Activated T-helper 1 cell treated with anti-CD3 and anti-CD28 coated beads, Interleukin-12 subunit alpha, Interleukin-12 subunit beta, Interleukin-2, Interleukin-4 antibody, amounts not matched to agents 30 ng/mL and 10 ng/mL and 1 ng/mL, durations not matched to agents 14 hours and 24 hours and 36 hours (primary cell): ENCODE results near the gene TREML2. TPM values are rescaled to one million over a fixed set of nuclear protein-coding genes. Genes with fewer than 3 reads are reported as not detected.

Experiments
- DNase-seq: peaks from one replicate; pipeline ENCODE4 v3.0.0; 2021; ENCODE audit warnings: low spot score
- H3K27ac Mint-ChIP-seq: one replicate; pipeline ENCODE4 v1.8.0; 2021; ENCODE audit warnings: mild to moderate bottlenecking, mixed read lengths
- H3K27me3 Mint-ChIP-seq: one replicate; pipeline ENCODE4 v1.8.0; 2022; ENCODE audit warnings: mild to moderate bottlenecking, moderate library complexity, mixed read lengths; ENCODE audit not compliant: insufficient read depth
- H3K36me3 Mint-ChIP-seq: one replicate; pipeline ENCODE4 v1.8.0; 2021; ENCODE audit warnings: low read depth, mixed read lengths
- H3K4me1 Mint-ChIP-seq: one replicate; pipeline ENCODE4 v1.8.0; 2021; ENCODE audit warnings: low read depth, mixed read lengths
- H3K4me3 Mint-ChIP-seq: one replicate; pipeline ENCODE4 v1.8.0; 2021; ENCODE audit warnings: mild to moderate bottlenecking, moderate library complexity, mixed read lengths
- H3K9me3 Mint-ChIP-seq: one replicate; pipeline ENCODE4 v1.8.0; 2021; ENCODE audit warnings: mixed read lengths
- intact Hi-C: fragments of 100-400 bp; cut with micrococcal nuclease; formaldehyde crosslinking; loops from one replicate; pipeline ENCODE4 v1.15.1; 2024
- total RNA-seq: library from RNA; stranded (reverse); gene quantifications from 2 replicates; pipeline ENCODE4 v1.2.3, GENCODE V29; 2022

TREML2 gene
- total RNA-seq, 1 donor from 2014 or later = 4.9 TPM

- Mint-ChIP-seq H3K27me3 (peaks cover 14% of the 10 kb centered on the region), H3K27ac (no peak overlapping the region), H3K4me3 (no peak overlapping the region), H3K9me3 (no peaks in the 10 kb centered on the region), H3K4me1 (no peaks in the 10 kb centered on the region), H3K36me3 (no peaks in the 10 kb centered on the region)
- intact Hi-C loops = no loop called here
- no peak for DNase-seq
Observed at GRCh38 chr6:41226752-41227151, 25.8 kb upstream of the TREML2 start.

GRCh38 chr6:41224800-41225199 is 23.9 kb upstream of the TREML2 start:
- peaks cover 7% of the 10 kb centered on the region for H3K27me3 Mint-ChIP-seq
- no peaks in the 10 kb centered on the region for H3K4me1 Mint-ChIP-seq
- intact Hi-C loops = no loop called here
- no peak overlapping the region for H3K27ac Mint-ChIP-seq
- H3K9me3 Mint-ChIP-seq = peaks cover 4% of the 10 kb centered on the region
- H3K4me3 Mint-ChIP-seq = no peak overlapping the region
- no peaks in the 10 kb centered on the region for H3K36me3 Mint-ChIP-seq
- no peak for DNase-seq

DNA sequence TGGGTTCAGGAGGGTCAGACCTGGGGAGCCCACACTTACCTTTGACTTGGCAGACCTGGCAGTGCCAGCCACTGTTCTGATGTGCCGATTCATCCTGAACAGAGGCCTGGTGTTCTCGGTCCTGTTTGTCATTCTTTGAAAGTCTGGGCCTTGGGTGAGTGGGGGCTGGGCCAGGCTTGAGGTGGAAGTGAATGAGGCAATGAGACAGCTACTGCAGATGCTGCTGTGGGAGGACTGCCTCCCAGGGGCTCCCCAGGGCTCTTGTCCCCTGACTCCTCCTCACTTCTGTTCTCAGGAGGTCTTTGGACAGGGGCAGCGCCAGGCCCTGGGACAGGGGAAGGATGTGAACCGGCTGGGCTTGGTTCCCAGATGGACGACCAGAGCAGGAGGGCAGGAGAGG is 21.6 kb upstream of the TREML2 start:
- Mint-ChIP-seq H3K4me3 (no peak overlapping the region), H3K36me3 (no peaks in the 10 kb centered on the region), H3K4me1 (no peaks in the 10 kb centered on the region), H3K27me3 (peaks cover 7% of the 10 kb centered on the region), H3K9me3 (peaks cover 8% of the 10 kb centered on the region), H3K27ac (no peak overlapping the region)
- intact Hi-C loops = no loop called here
- DNase-seq = no peak

- H3K4me3 Mint-ChIP-seq = no peak overlapping the region
- no peak overlapping the region for H3K27ac Mint-ChIP-seq
- H3K36me3 Mint-ChIP-seq = no peaks in the 10 kb centered on the region
- no peak for DNase-seq
- peaks cover 8% of the 10 kb centered on the region for H3K9me3 Mint-ChIP-seq
- no peaks in the 10 kb centered on the region for H3K4me1 Mint-ChIP-seq
- H3K27me3 Mint-ChIP-seq = peaks cover 7% of the 10 kb centered on the region
- intact Hi-C loops = no loop called here
Observed at GRCh38 chr6:41222045-41222444, 21.1 kb upstream of the TREML2 start.

GRCh38 chr6:41216616-41217015 is 15.7 kb upstream of the TREML2 start:
- H3K36me3 Mint-ChIP-seq = no peaks in the 10 kb centered on the region
- H3K9me3 Mint-ChIP-seq = peaks cover 22% of the 10 kb centered on the region
- H3K27me3 Mint-ChIP-seq = peaks cover 11% of the 10 kb centered on the region
- DNase-seq = no peak
- intact Hi-C loops = no loop called here
- no peak overlapping the region for H3K27ac Mint-ChIP-seq
- H3K4me1 Mint-ChIP-seq = no peaks in the 10 kb centered on the region
- H3K4me3 Mint-ChIP-seq = no peak overlapping the region

DNA sequence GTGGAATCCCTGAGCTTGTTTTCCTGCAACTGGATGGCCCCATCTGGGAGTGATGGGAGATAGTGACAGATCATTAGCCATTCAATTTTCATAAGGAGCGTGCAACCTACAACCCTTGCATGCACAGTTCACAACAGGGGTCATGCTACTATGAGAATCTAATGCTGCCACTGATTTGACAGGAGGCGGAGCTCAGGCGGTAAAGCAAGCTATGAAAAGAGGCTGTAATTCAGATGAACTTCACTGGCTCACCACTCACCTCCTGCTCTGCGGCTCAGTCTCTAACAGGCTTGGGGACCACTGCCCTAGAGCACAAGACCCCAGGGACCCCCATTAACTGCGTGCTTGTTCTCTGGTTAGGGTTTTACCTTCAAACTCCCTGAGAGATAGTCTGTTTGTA is 14.8 kb upstream of the TREML2 start:
- no peak for DNase-seq
- Mint-ChIP-seq H3K27me3 (peaks cover 13% of the 10 kb centered on the region), H3K27ac (no peak overlapping the region), H3K4me3 (no peak overlapping the region), H3K4me1 (no peaks in the 10 kb centered on the region), H3K36me3 (no peaks in the 10 kb centered on the region), H3K9me3 (peaks cover 22% of the 10 kb centered on the region)
- intact Hi-C loops = no loop called here

DNA sequence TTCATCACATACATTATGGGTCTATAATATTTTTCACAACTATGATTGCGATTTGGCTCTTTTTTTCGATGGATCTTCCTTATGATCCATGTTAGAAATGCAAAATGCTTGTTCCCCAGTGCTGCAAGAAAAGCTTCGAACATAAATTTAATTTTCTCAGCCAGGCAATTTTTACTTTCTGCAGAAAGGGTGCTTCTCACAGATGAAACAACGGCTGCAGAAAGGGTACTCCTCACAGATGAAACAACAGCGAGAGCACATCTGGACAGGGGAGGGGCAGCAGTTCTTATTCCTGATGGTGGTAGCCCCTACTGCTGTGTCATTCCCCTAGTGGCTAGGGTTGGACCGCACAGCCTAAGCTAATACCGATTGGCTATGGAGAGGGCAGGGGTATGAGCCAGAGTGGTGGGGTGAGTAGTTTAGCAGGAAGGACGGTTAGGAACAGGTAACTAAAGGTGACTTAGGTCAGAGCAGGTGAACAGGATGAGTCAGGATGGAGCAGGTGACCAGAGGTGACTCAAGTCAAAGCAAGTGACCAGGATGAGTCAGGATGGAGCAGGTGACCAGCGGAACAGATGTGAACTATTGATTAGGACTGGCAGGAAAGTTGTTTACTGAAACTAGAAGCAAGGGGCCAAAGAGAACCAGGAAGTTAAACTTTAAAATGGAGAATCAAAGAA is 13.8 kb upstream of the TREML2 start:
- peaks cover 18% of the 10 kb centered on the region for H3K9me3 Mint-ChIP-seq
- H3K27ac Mint-ChIP-seq = no peak overlapping the region
- no peaks in the 10 kb centered on the region for H3K36me3 Mint-ChIP-seq
- no peak overlapping the region for H3K4me3 Mint-ChIP-seq
- H3K4me1 Mint-ChIP-seq = no peaks in the 10 kb centered on the region
- no peak for DNase-seq
- intact Hi-C loops = no loop called here
- peaks cover 14% of the 10 kb centered on the region for H3K27me3 Mint-ChIP-seq

DNA sequence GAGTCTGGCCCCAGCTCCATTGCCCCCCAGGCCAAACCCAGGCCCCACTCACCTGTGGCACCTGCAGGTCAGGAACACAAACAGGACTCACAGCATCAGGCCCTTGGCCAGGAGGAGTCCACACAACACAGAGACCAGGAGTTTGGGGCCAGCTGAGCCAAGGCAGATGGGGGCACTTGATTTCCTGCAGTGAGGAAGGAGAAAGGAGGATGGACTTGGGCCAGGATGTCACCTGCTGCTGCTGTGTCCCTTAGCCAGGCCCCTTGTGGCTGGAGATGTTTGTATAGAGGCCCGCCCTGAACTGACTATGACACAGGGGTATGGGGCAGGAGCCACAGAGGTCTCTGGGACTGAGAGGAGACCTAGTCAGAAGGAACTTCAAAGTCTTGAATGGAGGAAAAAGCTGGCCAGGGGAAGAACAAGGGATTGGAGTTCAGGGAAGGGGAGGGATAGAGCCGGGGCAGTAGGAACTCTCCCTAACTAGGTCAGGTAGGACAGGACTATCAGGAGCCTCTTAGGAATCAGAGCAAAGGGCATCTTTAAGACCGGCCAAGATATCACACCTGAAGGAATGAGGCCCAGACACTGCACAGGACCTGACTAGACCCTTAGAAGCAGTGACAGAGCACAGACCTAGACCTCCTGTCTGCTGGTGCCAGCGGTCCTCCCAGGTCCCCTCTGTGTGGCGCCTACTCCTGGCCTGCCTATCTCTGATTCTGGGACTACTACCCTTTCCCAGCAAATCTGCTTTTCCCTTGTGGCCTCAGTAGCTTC is 8.8 kb upstream of the TREML2 start:
- Mint-ChIP-seq H3K4me1 (peaks cover 14% of the 10 kb centered on the region), H3K36me3 (peaks cover 8% of the 10 kb centered on the region), H3K9me3 (peaks cover 21% of the 10 kb centered on the region), H3K4me3 (no peak overlapping the region), H3K27ac (no peak overlapping the region), H3K27me3 (peaks cover 14% of the 10 kb centered on the region)
- no peak for DNase-seq
- intact Hi-C loops = no loop called here

GRCh38 chr6:41208439-41209106 is 7.6 kb upstream of the TREML2 start:
- DNase-seq = no peak
- peaks cover 10% of the 10 kb centered on the region for H3K36me3 Mint-ChIP-seq
- H3K27ac Mint-ChIP-seq = no peak overlapping the region
- intact Hi-C loops = no loop called here
- peaks cover 14% of the 10 kb centered on the region for H3K4me1 Mint-ChIP-seq
- peaks cover 17% of the 10 kb centered on the region for H3K9me3 Mint-ChIP-seq
- no peak overlapping the region for H3K4me3 Mint-ChIP-seq
- peaks cover 11% of the 10 kb centered on the region for H3K27me3 Mint-ChIP-seq

- no peaks in the 10 kb centered on the region for H3K27me3 Mint-ChIP-seq
- H3K9me3 Mint-ChIP-seq = peaks cover 17% of the 10 kb centered on the region
- intact Hi-C loops = no loop called here
- H3K36me3 Mint-ChIP-seq = peaks cover 13% of the 10 kb centered on the region
- no peak for DNase-seq
- no peak overlapping the region for H3K4me3 Mint-ChIP-seq
- H3K27ac Mint-ChIP-seq = no peak overlapping the region
- H3K4me1 Mint-ChIP-seq = peaks cover 48% of the 10 kb centered on the region
Observed at GRCh38 chr6:41204156-41204555, 3.2 kb upstream of the TREML2 start.

DNA sequence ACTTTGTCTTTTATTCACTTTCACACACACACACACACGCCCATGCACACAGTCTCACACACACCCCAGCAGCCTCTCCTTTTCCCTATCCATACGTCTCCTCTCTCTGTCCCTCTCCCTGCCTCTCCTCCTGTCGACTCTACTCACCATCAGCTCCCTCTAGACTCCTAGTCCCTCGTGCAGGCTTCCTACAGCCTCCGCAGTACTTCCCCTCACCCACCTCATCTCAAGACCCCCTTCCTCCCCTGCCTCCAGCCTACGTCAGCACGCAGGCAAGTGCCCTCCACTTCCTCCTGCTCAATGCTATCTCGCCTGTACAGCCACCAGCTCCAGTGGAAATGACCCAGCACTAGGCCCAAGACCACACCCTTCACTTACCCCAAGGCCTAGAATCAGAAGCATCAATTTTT is 820 bp upstream of the TREML2 start:
- peaks cover 50% of the 10 kb centered on the region for H3K4me1 Mint-ChIP-seq
- H3K4me3 Mint-ChIP-seq = peak overlapping the region; percentile 77
- peak overlapping the region; percentile 95 for H3K27ac Mint-ChIP-seq
- intact Hi-C loops = no loop called here
- no peaks in the 10 kb centered on the region for H3K27me3 Mint-ChIP-seq
- no peak for DNase-seq
- H3K9me3 Mint-ChIP-seq = peaks cover 13% of the 10 kb centered on the region
- peaks cover 14% of the 10 kb centered on the region for H3K36me3 Mint-ChIP-seq

- intact Hi-C loops = no loop called here
- Mint-ChIP-seq H3K27me3 (no peaks in the 10 kb centered on the region), H3K4me3 (peak overlapping the region; percentile 77), H3K27ac (peak overlapping the region; percentile 95), H3K9me3 (peaks cover 12% of the 10 kb centered on the region), H3K36me3 (peaks cover 20% of the 10 kb centered on the region), H3K4me1 (peaks cover 61% of the 10 kb centered on the region)
- peak; percentile 61 for DNase-seq
Observed at GRCh38 chr6:41200296-41200900, 551 bp downstream of the TREML2 start.
